NCI-H345 treated with DMSO at 0.1 percent for 48 hours (cell line): ENCODE data around the gene CYBA.

Experiments used
- DNase-seq: peaks from one replicate; lab custom pipeline; 2025; ENCODE audit not compliant: unreplicated experiment; lab: John Stamatoyannopoulos, UW

The CYBA gene

GRCh38 chr16:88631920-88632586 is 18.8 kb downstream of the CYBA start:
- DNase-seq: no peak

GRCh38 chr16:88631384-88631783 is 19.5 kb downstream of the CYBA start:
- DNase-seq: no peak

- no peak for DNase-seq
Measured at GRCh38 chr16:88630941-88631340, 19.9 kb downstream of the CYBA start.

DNA sequence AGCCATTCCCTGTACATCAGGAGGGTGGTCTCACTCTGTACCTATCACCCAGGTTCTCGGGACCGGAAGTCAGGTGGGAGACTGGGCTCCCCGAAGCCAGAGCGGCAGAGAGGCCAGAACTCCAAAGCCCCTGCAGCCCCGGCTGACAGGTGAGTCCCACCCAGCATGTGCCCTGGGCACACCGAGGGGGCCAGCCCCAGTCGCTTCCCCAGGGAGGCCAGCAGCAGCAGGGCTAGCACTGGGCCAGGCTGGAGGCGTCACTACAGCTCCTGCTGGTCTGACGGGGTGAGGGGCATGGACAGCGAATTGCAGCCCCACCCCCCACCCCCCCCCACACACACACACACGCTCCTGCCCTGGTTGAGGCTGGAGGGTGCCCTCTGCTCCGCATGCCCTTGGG is 20.4 kb downstream of the CYBA start:
- DNase-seq: no peak

DNA sequence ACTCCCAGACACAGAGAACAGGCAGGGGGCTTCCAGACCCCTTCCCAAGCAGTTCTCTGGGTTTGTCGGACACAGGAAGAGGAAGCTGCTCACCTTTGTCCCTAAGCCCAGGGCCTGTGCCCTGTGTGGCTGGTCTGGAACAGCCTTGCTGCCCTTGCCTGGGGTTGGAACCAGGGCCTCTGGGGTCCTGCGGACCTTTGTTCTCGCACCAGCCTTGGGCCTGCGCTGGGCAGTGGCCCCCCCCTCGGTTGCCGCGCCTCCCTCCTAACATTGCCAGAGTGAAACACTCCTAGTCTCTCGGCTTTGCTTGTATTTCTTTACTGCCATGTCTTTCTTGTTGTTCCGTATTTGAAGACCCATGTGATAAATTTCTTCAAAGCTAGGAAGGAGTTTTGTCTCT is 21.0 kb downstream of the CYBA start:
- DNase-seq: no peak

DNA sequence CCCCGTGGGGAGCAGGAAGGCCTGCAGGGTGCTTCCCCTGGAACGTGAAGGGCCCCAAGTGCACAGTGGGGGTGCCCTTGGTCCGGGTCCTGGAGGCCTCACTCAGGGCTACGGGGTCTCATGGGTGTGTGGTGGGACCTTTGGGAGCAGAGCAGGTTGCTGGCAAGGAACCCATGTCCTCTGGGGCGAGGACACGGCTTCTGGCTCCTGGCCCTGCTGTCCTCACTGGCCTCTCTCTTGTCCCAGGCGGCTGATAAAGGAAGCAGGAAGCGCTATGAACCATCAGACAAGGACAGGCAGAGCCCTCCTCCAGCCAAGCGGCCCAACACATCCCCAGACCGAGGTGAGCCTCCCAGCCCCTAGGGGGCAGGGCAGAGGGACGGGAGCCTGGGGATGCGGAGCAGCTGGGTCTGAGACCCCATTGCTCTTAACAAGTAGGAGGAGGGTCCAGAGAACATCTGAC is 22.3 kb downstream of the CYBA start:
- DNase-seq: no peak

DNA sequence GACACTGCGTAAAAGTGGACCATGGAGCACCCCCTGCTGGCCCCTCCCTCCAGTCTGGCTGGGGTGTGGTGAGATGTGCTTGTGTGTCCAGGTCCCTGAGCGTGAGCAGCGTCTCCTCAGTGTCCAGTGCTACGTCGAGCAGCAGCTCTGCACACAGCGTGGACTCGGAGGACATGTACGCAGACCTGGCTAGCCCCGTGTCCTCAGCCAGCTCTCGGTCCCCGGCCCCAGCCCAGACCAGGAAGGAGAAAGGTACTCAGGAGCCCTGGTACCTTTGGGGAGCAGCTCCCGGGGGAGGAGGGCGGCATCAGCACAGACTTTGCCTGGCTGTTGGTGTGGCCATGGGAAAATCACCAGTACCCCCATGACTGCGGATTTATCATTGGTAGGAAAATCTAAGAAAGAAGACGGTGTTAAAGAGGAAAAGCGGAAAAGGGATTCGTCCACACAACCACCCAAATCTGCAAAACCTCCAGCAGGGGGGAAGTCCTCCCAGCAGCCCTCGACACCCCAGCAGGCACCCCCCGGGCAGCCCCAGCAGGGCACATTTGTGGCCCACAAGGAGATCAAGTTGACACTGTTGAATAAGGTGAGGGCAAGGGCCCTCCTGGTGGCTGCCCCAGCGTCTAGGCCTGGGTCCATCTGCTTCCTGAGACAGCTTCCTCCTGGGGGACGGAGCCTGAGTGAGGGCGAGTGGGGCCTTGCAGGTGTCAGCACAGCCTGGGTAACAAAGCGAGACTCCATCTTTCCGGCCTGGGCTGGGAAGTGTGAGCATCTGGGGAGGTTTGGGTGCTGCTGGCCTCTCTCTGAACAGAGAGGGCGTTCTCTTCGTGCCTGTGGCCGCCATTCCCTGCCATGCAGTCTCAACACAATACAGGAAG is 23.1 kb downstream of the CYBA start:
- DNase-seq: no peak

- DNase-seq: no peak
Measured at GRCh38 chr16:88626646-88627045, 24.2 kb downstream of the CYBA start.

DNA sequence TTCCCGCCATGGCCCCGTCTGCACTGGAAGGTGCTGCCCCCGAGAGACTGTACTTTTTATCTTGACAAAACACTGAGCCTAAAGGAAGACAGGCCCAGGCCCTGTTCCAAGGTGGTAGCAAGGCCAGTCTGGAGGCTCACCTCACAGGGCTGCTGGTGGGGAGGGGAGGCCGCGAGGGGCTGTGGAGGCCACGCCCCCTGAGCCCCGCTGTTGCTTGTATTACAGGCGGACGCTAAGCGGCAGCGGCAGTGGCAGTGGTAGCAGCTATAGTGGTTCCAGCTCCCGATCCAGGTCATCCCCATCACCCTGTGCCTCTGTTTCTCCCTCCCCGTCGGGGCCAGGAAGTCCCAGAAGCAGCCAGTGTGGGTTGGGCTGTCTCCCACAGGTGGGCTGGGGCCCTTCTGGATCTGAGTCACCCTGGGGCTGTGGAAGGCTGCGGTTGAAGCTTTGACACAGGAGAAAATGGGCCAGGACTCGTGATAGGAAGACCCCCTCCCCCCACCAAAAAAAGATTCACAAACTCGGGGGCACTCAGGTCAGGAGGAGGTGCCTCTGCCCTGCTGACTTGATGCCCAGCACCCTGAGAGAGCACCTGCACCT is 25.8 kb downstream of the CYBA start:
- no peak for DNase-seq

- no peak for DNase-seq
Measured at GRCh38 chr16:88624481-88624880, 26.4 kb downstream of the CYBA start.

GRCh38 chr16:88623858-88624257 is 27.0 kb downstream of the CYBA start:
- DNase-seq: no peak

GRCh38 chr16:88622866-88623265 is 28.0 kb downstream of the CYBA start:
- no peak for DNase-seq

DNA sequence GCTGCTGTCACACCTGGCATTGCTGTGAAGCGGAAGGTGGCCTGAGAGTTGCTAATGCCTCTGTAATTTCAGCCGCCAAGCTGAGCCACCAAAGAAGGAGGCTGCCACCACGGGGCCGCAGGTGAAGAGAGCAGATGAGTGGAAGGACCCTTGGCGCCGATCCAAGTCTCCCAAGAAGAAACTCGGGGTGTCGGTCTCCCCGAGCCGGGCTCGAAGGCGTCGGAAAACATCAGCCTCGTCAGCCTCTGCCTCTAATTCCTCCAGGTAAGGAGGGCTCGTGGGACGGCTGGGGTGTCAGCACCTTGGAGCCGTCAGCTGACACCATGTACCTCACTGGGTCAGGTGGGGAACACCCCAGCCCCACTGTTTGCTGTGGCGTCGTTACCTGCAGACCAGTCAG is 28.7 kb downstream of the CYBA start:
- DNase-seq: no peak

- no peak for DNase-seq
Measured at GRCh38 chr16:88619859-88620815, 30.7 kb downstream of the CYBA start.

- no peak for DNase-seq
Measured at GRCh38 chr16:88618956-88619667, 31.7 kb downstream of the CYBA start.

DNA sequence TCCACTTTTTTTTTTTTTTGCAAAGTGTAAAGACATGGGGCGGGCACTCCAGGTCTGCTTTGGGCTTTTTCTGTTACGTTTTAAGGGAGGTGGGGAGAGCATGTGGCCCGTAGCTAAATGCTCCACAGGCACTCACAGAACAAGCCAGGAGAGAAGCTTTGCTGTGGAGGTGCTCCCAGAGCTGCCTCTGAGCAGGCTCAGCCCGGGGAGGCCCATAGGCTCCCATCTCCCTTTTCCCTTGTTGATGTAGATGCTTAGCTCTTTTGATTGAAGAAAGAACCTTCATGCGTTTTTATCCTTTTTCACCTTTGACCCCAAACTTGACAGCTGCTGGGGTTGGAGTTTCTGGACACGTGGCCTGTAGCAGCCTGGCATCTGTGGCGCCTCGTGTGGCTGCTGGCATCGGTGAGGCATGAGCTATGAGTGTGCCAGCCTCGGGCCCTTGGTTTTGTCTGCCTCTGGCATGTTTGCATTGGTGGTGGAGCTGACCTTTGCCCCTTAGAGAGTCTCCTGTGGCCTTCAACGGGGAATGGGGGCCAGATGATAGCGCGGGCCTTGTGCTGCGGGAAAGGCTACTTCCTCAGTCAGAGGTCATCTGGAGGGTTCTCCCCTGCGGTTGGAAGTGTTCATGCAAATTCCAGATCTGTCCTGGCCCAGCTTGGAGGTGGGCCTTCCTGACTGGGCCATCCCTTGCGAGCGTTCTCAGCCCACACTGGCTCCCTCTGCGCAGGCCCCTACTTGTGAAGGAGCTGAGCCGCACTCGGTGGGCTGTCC is 32.5 kb downstream of the CYBA start:
- DNase-seq: no peak

DNA sequence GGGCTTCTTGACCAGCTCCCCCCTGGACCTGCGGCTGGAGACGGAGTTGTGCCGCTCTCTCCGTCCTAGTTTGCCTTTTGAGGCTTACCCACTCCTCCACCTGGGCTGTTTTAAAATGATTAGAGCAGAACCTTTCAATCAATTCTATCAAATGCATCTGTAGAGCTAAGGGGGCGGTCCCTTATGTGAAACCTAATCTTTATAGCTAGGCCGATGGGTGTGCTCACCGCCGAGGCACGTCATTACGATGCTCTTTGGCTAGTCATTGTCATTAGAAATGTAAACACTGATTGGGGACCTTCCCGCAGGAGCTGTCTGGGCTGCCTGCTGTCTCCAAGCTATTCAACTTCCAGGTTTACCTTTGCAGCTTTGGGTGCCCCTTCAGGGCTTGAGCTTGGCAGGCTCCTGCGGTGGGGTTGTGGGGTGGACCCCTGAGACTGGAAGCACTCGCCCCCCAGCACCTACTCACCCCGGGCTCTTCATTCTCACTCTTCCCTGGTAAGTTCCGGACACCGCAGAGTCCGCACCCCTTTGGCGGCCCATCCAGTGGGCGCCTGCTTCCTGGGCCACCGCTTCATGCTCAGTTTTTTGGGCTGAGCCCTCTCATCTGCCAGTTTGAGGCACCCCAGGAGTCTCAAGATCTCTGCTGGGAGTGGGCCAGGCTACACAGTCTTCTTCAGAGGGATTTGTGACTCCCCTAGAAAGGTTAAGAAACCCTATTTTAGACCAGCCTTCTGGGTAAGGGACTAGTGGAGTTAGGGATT is 33.4 kb downstream of the CYBA start:
- DNase-seq: peak; percentile 30

DNA sequence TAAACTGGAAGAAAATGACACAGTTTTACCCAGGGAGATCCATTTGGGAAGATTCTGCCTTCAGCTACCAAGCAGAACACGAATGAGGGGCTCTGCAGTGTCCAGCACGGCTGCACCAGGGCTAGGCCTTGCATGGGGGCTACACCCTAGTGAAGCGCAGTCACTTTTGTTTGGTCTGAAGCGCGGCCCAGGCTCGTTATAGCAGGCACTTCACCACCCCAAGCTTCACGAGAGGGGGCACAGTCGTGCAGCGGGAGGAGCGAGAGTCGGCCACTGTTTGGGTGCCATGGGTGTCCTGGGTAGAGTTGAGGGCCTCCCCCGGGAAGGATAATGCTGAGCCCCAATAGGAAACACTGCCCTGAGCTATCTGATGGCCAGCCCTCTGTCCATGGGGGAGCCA is 34.1 kb downstream of the CYBA start:
- no peak for DNase-seq

GRCh38 chr16:88616320-88616719 is 34.5 kb downstream of the CYBA start:
- DNase-seq: no peak
